Measurements from ENCODE around the gene LIG1. TPM values are rescaled to one million over a fixed set of nuclear protein-coding genes. Genes with fewer than 3 reads are reported as not detected.

Gene LIG1
- total RNA-seq, 1 experiment from 2014 or later, result 204 TPM

DNA sequence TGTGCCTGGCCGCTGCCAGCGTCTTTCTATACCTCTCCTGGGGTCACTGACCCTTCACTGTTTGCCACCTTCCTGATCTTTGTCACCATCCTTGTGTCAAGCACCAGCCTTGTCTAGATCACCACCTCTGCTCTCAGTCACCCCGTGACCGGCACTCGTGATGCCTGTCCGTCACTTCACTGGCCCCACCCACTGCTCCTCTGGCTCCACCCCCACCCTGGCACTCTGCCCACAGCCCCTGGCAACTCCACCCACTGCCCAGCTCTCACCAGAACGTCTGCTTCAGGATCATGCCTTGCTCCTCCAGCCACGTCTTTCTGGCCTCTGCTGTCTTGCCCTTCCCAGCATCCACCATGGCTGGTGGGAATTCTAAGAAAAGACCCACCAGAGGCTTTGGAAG lies 34.7 kb downstream of the LIG1 start:
- TF ChIP-seq, protein P1, sequence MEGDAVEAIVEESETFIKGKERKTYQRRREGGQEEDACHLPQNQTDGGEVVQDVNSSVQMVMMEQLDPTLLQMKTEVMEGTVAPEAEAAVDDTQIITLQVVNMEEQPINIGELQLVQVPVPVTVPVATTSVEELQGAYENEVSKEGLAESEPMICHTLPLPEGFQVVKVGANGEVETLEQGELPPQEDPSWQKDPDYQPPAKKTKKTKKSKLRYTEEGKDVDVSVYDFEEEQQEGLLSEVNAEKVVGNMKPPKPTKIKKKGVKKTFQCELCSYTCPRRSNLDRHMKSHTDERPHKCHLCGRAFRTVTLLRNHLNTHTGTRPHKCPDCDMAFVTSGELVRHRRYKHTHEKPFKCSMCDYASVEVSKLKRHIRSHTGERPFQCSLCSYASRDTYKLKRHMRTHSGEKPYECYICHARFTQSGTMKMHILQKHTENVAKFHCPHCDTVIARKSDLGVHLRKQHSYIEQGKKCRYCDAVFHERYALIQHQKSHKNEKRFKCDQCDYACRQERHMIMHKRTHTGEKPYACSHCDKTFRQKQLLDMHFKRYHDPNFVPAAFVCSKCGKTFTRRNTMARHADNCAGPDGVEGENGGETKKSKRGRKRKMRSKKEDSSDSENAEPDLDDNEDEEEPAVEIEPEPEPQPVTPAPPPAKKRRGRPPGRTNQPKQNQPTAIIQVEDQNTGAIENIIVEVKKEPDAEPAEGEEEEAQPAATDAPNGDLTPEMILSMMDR (conservative IDR thresholded peaks at IDR 0.05; ENCODE audit: low read depth, low read length), result no peak
- no peak for TF ChIP-seq EZH2 (IDR thresholded peaks at IDR 0.05; ENCODE audit: borderline replicate concordance, low read depth, low read length, poor library complexity, severe bottlenecking)
- POLR2A ChIA-PET (ENCODE audit: low non-redundant PET), result no interaction called here
- BruUV-seq (replicated peaks), result no TSS peak
- H3K4me1 ChIP-seq (ENCODE audit: insufficient read depth, low read length, poor library complexity, severe bottlenecking), result no peaks in the 10 kb centered on the region
- H3K27me3 ChIP-seq (replicated peaks; ENCODE audit: insufficient read depth, low read depth, low read length, poor library complexity), result no peaks in the 10 kb centered on the region
- H3K36me3 ChIP-seq (ENCODE audit: insufficient read depth, low read length, poor library complexity, severe bottlenecking), result peaks cover 53% of the 10 kb centered on the region
- DNase-seq (ENCODE audit: low spot score), result no peak
- no peak overlapping the region for H3K27ac ChIP-seq (ENCODE audit: low read depth, low read length, poor library complexity, severe bottlenecking)
- H3K4me3 ChIP-seq (ENCODE audit: low read depth, low read length, poor library complexity, severe bottlenecking), result no peak overlapping the region
- CTCF ChIA-PET, result no interaction called here
- no peaks in the 10 kb centered on the region for H3K9me3 ChIP-seq (ENCODE audit: low read depth, low read length, poor library complexity, severe bottlenecking)
- intact Hi-C loops (cut with micrococcal nuclease; ENCODE audit: unreplicated experiment), result no loop called here

DNA sequence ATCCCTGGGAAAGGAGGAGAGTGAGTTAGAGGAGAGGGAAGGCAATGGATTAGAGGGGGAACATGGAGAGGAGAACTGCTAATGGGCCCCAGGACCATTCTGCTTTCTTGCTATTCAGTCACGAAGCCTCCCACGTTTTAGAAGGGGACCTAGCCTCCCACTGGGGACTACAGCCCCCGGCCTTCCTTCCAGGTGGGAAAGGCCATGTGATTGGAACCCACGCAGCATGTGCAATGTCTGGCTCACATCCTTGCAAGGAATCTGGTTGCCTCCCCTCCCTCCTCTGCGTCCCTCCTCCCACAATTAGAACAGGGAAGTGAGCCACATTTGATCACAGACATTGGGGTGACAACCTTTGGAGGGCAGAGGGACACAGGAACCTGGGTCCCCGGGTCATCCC lies 37.0 kb downstream of the LIG1 start:
- Histone ChIP-seq H3K9me3 (ENCODE audit: low read depth, low read length, poor library complexity, severe bottlenecking) (no peaks in the 10 kb centered on the region), H3K36me3 (ENCODE audit: insufficient read depth, low read length, poor library complexity, severe bottlenecking) (peaks cover 60% of the 10 kb centered on the region), H3K4me1 (ENCODE audit: insufficient read depth, low read length, poor library complexity, severe bottlenecking) (no peaks in the 10 kb centered on the region), H3K27me3 (replicated peaks; ENCODE audit: insufficient read depth, low read depth, low read length, poor library complexity) (no peaks in the 10 kb centered on the region), H3K4me3 (ENCODE audit: low read depth, low read length, poor library complexity, severe bottlenecking) (no peak overlapping the region), H3K27ac (ENCODE audit: low read depth, low read length, poor library complexity, severe bottlenecking) (no peak overlapping the region)
- intact Hi-C loops (cut with micrococcal nuclease; ENCODE audit: unreplicated experiment), result no loop called here
- POLR2A ChIA-PET (ENCODE audit: low non-redundant PET), result no interaction called here
- no TSS peak for BruUV-seq (replicated peaks)
- no peak for TF ChIP-seq EZH2 (IDR thresholded peaks at IDR 0.05; ENCODE audit: borderline replicate concordance, low read depth, low read length, poor library complexity, severe bottlenecking)
- TF ChIP-seq, protein P1 (conservative IDR thresholded peaks at IDR 0.05; ENCODE audit: low read depth, low read length), result no peak
- CTCF ChIA-PET, result no interaction called here
- no peak for DNase-seq (ENCODE audit: low spot score)

DNA sequence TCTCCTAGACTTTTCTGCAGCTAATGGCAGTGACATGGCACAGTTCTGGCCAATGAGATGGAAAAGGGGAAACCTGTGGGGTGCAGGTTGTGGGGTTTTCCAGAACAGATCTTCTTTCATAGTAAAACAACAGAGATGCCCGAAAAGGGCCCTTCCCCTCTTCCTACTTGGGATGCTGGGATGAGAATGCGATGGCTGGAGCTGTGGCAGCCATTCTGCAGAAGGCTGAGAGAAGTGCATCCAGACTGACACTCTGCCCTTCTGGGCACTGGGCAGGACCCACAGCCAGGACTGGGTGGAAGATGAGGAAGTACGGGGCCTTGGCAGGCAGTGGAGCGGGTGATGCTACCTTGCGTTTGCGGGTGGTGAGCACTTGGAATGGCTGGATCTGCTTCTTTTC lies 42.6 kb downstream of the LIG1 start:
- DNase-seq (ENCODE audit: low spot score), result no peak
- Histone ChIP-seq H3K27ac (ENCODE audit: low read depth, low read length, poor library complexity, severe bottlenecking) (no peak overlapping the region), H3K4me1 (ENCODE audit: insufficient read depth, low read length, poor library complexity, severe bottlenecking) (no peaks in the 10 kb centered on the region), H3K27me3 (replicated peaks; ENCODE audit: insufficient read depth, low read depth, low read length, poor library complexity) (no peaks in the 10 kb centered on the region), H3K4me3 (ENCODE audit: low read depth, low read length, poor library complexity, severe bottlenecking) (no peak overlapping the region), H3K36me3 (ENCODE audit: insufficient read depth, low read length, poor library complexity, severe bottlenecking) (peaks cover 72% of the 10 kb centered on the region), H3K9me3 (ENCODE audit: low read depth, low read length, poor library complexity, severe bottlenecking) (no peaks in the 10 kb centered on the region)
- intact Hi-C loops (cut with micrococcal nuclease; ENCODE audit: unreplicated experiment), result no loop called here
- no peak for TF ChIP-seq EZH2 (IDR thresholded peaks at IDR 0.05; ENCODE audit: borderline replicate concordance, low read depth, low read length, poor library complexity, severe bottlenecking)
- ChIA-PET CTCF (no interaction called here), POLR2A (ENCODE audit: low non-redundant PET) (no interaction called here)
- BruUV-seq (replicated peaks), result no TSS peak

DNA sequence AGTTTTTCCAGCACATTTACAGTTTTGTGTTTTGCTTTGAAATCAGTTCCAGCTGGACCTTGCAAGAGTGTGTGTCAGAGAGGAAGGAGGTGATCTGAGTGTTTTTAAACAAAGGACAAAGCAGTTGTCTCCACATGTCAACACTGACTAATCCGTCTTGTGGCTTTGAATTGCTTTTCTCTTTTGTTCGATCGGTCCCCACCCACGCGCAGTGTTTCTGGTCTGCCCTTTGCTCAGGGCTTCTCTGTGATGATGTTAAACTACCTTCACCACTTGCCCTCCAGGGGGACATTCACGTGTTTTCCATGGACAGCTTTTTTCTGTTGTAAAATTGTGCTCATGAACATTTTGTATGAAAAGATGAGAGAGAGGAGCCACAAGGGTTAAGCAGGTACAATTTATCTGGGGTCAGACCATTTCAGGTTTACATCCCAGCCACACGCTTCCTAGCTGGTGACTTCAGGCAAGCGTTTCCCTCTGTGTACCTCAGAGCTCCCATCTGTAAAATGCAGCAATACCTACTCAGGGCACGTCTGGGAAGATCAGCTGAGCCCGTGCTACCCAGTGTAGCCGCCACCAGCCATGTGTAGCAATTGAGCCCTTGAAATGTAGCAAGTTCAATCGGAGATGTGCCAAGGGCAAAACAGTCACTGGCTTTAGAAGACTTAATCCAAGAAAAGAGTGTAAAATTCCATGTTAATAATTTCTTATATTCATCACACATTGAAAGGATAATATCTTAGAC lies 46.1 kb downstream of the LIG1 start:
- DNase-seq (ENCODE audit: low spot score), result peak; percentile 70
- intact Hi-C loops (cut with micrococcal nuclease; ENCODE audit: unreplicated experiment), result no loop called here
- TF ChIP-seq, protein P1 (conservative IDR thresholded peaks at IDR 0.05; ENCODE audit: low read depth, low read length), result no peak; the same call in 1 of the 2 replicates
- TF ChIP-seq EZH2 (IDR thresholded peaks at IDR 0.05; ENCODE audit: borderline replicate concordance, low read depth, low read length, poor library complexity, severe bottlenecking), result no peak

More for the DNA sequence above, 46.1 kb downstream of the LIG1 start:
- no peaks in the 10 kb centered on the region for H3K27me3 ChIP-seq (replicated peaks; ENCODE audit: insufficient read depth, low read depth, low read length, poor library complexity)
- CTCF ChIA-PET, result interaction anchor here (0.5 kb wide), 1 partner anchor 140 kb away, joined by 5 read pairs; no protein-coding TSS in a partner anchor
- no peaks in the 10 kb centered on the region for H3K4me1 ChIP-seq (ENCODE audit: insufficient read depth, low read length, poor library complexity, severe bottlenecking)
- BruUV-seq (replicated peaks), result TSS peak; percentile 20
- POLR2A ChIA-PET (ENCODE audit: low non-redundant PET), result no interaction called here
- no peak overlapping the region for H3K4me3 ChIP-seq (ENCODE audit: low read depth, low read length, poor library complexity, severe bottlenecking)
- peaks cover 70% of the 10 kb centered on the region for H3K36me3 ChIP-seq (ENCODE audit: insufficient read depth, low read length, poor library complexity, severe bottlenecking)
- H3K9me3 ChIP-seq (ENCODE audit: low read depth, low read length, poor library complexity, severe bottlenecking), result no peaks in the 10 kb centered on the region
- no peak overlapping the region for H3K27ac ChIP-seq (ENCODE audit: low read depth, low read length, poor library complexity, severe bottlenecking)

All from A673 (cell line).